Neural cell (in vitro differentiated cells): ENCODE results near the gene NRF1. TPM values are rescaled to one million over a fixed set of nuclear protein-coding genes. Genes with fewer than 3 reads are reported as not detected.

Experiments used
- H2AFZ ChIP-seq: fragments of 200-600, 300-800 bp; sonication (generic), shearing (Covaris generic); 2 replicates; pipeline ENCODE4 v1.6.0; 2014; ENCODE audit warnings: low read depth, mild to moderate bottlenecking, antibody characterized with exemption, low read length, moderate library complexity
- H3F3A ChIP-seq: fragments of 200-600 bp; shearing (Covaris generic); 2 replicates; pipeline ENCODE4 v1.6.1; 2016; ENCODE audit warnings: mild to moderate bottlenecking, moderate library complexity, mixed read lengths, antibody characterized with exemption, low read length; ENCODE audit not compliant: insufficient read depth, poor library complexity, severe bottlenecking
- H3K27ac ChIP-seq: fragments of 200-600, 300-800 bp; sonication (generic), shearing (Covaris generic); 2 replicates; pipeline ENCODE4 v1.5.1; 2014; ENCODE audit warnings: mild to moderate bottlenecking, low read length, moderate library complexity
- H3K27me3 ChIP-seq: fragments of 300-800, 200-600 bp; sonication (generic), shearing (Covaris generic); 2 replicates; pipeline ENCODE4 v1.6.0; 2014; ENCODE audit warnings: mild to moderate bottlenecking, low read depth, low read length, moderate library complexity; ENCODE audit not compliant: insufficient read depth
- H3K36me3 ChIP-seq: fragments of 300-800, 200-600 bp; sonication (generic), shearing (Covaris generic); 2 replicates; pipeline ENCODE4 v1.5.1; 2014; ENCODE audit warnings: mild to moderate bottlenecking, antibody characterized with exemption, low read length, moderate library complexity; ENCODE audit not compliant: insufficient read depth
- H3K4me2 ChIP-seq: fragments of 300-800, 200-600 bp; sonication (generic), shearing (Covaris generic); 2 replicates; pipeline ENCODE4 v1.6.0; 2014; ENCODE audit warnings: mild to moderate bottlenecking, low read length
- H3K4me3 ChIP-seq: fragments of 300-800, 200-600 bp; sonication (generic), shearing (Covaris generic); 2 replicates; pipeline ENCODE4 v1.5.1; 2014; ENCODE audit warnings: mild to moderate bottlenecking, low read length, moderate library complexity
- H3K79me2 ChIP-seq: fragments of 200-600 bp; shearing (Covaris generic); replicated peaks from 2 replicates; pipeline ENCODE4 v1.6.0; 2014; ENCODE audit warnings: mild to moderate bottlenecking, low read length, moderate library complexity; ENCODE audit not compliant: insufficient read depth
- H3K9ac ChIP-seq: fragments of 300-800, 200-600 bp; sonication (generic), shearing (Covaris generic); 2 replicates; pipeline ENCODE4 v1.6.1; 2016; ENCODE audit warnings: mild to moderate bottlenecking, low read length, mixed read lengths
- H3K9me2 ChIP-seq: fragments of 200-600 bp; shearing (Covaris generic); 2 replicates; pipeline ENCODE4 v1.6.1; 2016; ENCODE audit warnings: mild to moderate bottlenecking, low read length, mixed read lengths; ENCODE audit not compliant: insufficient read depth
- H3K9me3 ChIP-seq: fragments of 200-600, 300-800 bp; sonication (generic), shearing (Covaris generic); 2 replicates; pipeline ENCODE4 v1.6.1; 2016; ENCODE audit warnings: mild to moderate bottlenecking, mixed run types, low read length, moderate library complexity, mixed read lengths
- H4K20me1 ChIP-seq: fragments of 200-600 bp; shearing (Covaris generic); 2 replicates; pipeline ENCODE4 v1.6.1; 2016; ENCODE audit warnings: mild to moderate bottlenecking, mixed run types; ENCODE audit not compliant: insufficient read depth
- CTCF ChIP-seq: fragments of 450-650 bp; IDR thresholded peaks from 2 replicates; pipeline ENCODE4 v1.5.1; 2014; ENCODE audit warnings: antibody characterized with exemption, mild to moderate bottlenecking, moderate library complexity; ENCODE audit not compliant: poor library complexity, severe bottlenecking
- EP300 ChIP-seq: fragments of 450-650 bp; conservative IDR thresholded peaks from 2 replicates; pipeline ENCODE4 v1.6.1; 2014; ENCODE audit warnings: antibody characterized with exemption, mild to moderate bottlenecking, moderate library complexity; ENCODE audit not compliant: poor library complexity, severe bottlenecking
- EZH2 ChIP-seq: fragments of 200-600, 300-800 bp; shearing (Covaris generic), sonication (generic); IDR thresholded peaks from 2 replicates; pipeline ENCODE4 v1.6.1; 2014; ENCODE audit warnings: antibody characterized with exemption, low read length, borderline replicate concordance, mild to moderate bottlenecking; ENCODE audit not compliant: insufficient read depth, poor library complexity, severe bottlenecking
- MXI1 ChIP-seq: fragments of 450-650 bp; conservative IDR thresholded peaks from 2 replicates; pipeline ENCODE4 v1.6.1; 2014; ENCODE audit warnings: antibody characterized with exemption, mild to moderate bottlenecking; ENCODE audit not compliant: poor library complexity, severe bottlenecking
- POLR2AphosphoS5 ChIP-seq: IDR thresholded peaks from 2 replicates; pipeline ENCODE4 v1.6.1; 2012
- RAD21 ChIP-seq: fragments of 450-650 bp; conservative IDR thresholded peaks from 2 replicates; pipeline ENCODE4 v1.6.1; 2014; ENCODE audit warnings: antibody characterized with exemption, mild to moderate bottlenecking, moderate library complexity
- REST ChIP-seq: IDR thresholded peaks from 2 replicates; pipeline ENCODE4 v1.6.1; 2012; ENCODE audit warnings: borderline replicate concordance
- SMC3 ChIP-seq: fragments of 450-650 bp; conservative IDR thresholded peaks from 2 replicates; pipeline ENCODE4 v1.6.1; 2014; ENCODE audit warnings: antibody characterized with exemption, mild to moderate bottlenecking, moderate library complexity; ENCODE audit not compliant: poor library complexity
- TAF1 ChIP-seq: IDR thresholded peaks from 2 replicates; pipeline ENCODE4 v1.6.1; 2012; ENCODE audit warnings: low read depth
- polyA plus RNA-seq: library from polyadenylated mRNA; depleted of rRNA; stranded (reverse); fragments of >200 nt; gene quantifications from 2 replicates; pipeline ENCODE4 v1.2.3, GENCODE V29; 2014

NRF1 gene
- polyA plus RNA-seq, 1 donor from 2014 or later: 13.2 TPM

- H4K20me1 ChIP-seq: no peaks in the 10 kb centered on the region
- H3K9me2 ChIP-seq: no peaks in the 10 kb centered on the region
- no peaks in the 10 kb centered on the region for H3K36me3 ChIP-seq
- TF ChIP-seq CTCF: no peak
- TF ChIP-seq TAF1: no peak
- TF ChIP-seq REST: no peak
- no peak for TF ChIP-seq EP300
- no peak for TF ChIP-seq RAD21
- no peak for TF ChIP-seq EZH2
- TF ChIP-seq POLR2AphosphoS5: no peak
- no peak for TF ChIP-seq SMC3
- no peak for TF ChIP-seq MXI1
- H3K4me2 ChIP-seq: no peak overlapping the region
- no peak overlapping the region for H3K4me3 ChIP-seq
- H3K79me2 ChIP-seq: no peaks in the 10 kb centered on the region
- H3F3A ChIP-seq: no peaks in the 10 kb centered on the region
- H2AFZ ChIP-seq: no peak overlapping the region
- no peak overlapping the region for H3K9ac ChIP-seq
- H3K9me3 ChIP-seq: no peaks in the 10 kb centered on the region
- no peaks in the 10 kb centered on the region for H3K27me3 ChIP-seq
- no peak overlapping the region for H3K27ac ChIP-seq
Observed at GRCh38 chr7:129752760-129753159, 141.2 kb downstream of the NRF1 start.

GRCh38 chr7:129754406-129754805 lies 142.9 kb downstream of the NRF1 start:
- no peaks in the 10 kb centered on the region for H4K20me1 ChIP-seq
- no peaks in the 10 kb centered on the region for H3K79me2 ChIP-seq
- H3K4me3 ChIP-seq: no peak overlapping the region
- no peaks in the 10 kb centered on the region for H3K27me3 ChIP-seq
- no peak overlapping the region for H3K4me2 ChIP-seq
- H3K27ac ChIP-seq: no peak overlapping the region
- H3K9ac ChIP-seq: no peak overlapping the region
- H2AFZ ChIP-seq: no peak overlapping the region
- H3K9me3 ChIP-seq: no peaks in the 10 kb centered on the region
- TF ChIP-seq TAF1 (no peak), MXI1 (no peak), SMC3 (no peak), RAD21 (no peak), EP300 (no peak), REST (no peak), POLR2AphosphoS5 (no peak), EZH2 (no peak), CTCF (no peak)
- H3K9me2 ChIP-seq: no peaks in the 10 kb centered on the region
- no peaks in the 10 kb centered on the region for H3F3A ChIP-seq
- no peaks in the 10 kb centered on the region for H3K36me3 ChIP-seq
